ENCODE data around the gene CCL7.

The CCL7 gene

DNA sequence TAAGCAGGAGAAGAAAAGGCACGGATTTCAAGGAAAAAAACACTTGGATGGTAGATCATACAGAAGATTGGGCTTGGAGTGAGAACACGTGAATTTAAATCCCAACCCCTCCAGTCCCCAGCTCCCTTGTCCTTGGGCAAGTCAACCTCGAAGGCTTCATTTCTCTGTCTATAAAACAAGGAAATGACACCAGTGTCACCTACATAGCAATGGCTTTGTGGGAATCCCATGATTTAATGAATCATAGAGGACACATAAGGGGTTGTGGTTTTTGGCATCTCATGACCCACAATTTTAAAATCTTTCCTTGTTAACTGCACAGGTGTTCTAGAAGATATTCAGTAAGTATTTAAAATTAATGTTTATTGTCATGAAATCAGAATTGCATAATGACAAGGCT is 23.1 kb upstream of the CCL7 start:
- DNase-seq (ENCODE audit: low read depth in 2 of 2), result no peak

DNA sequence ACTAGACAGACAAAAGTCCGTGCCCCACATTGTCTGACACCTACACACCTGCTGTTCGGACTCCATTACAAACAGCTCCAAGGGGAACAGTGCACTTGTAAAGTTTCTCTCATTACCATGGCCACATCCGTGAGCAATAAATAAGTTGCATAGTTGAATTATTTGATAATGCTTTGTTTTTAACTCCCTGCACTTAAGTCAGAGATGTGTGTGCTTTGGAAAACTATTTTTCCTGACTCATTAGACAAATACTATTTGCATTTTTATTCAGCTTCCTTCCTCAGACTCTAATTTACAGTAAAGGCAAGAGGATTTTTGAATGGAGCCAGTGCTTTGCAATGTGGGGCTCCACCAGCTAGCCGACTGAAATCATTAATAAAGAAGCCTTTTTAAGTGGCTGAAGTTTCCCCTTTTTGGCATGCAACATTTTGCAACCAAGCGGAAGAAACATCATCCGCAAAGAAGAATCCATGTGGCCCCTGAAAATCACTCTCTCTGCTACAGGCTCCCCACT is 21.5 kb upstream of the CCL7 start:
- no peak for DNase-seq (ENCODE audit: low read depth in 2 of 2)

GRCh38 chr17:34249061-34249460 is 21.0 kb upstream of the CCL7 start:
- no peak for DNase-seq (ENCODE audit: low read depth in 2 of 2)

- no peak for DNase-seq (ENCODE audit: low read depth in 2 of 2)
These were observed 20.5 kb upstream of the CCL7 start for GRCh38 chr17:34249478-34249877.

DNA sequence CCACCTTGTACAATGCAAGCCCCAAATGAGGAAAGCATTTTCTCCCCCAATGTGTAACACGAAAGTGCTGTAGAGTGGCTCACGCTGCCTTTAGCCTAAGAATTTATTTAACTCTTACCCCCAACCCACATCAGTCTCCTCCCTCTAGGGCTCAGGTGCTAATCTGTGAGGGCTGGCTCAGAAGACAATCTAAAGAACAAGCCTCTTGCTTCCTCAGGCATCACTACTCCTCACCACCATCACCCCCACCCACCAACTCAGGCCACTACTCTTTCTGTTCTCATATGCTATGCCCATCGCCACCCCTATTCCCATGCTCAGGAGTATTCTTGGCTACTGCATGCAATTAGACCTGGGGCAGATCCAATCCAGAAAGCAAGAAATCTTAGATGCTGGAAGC is 18.8 kb upstream of the CCL7 start:
- no peak for DNase-seq (ENCODE audit: low read depth in 2 of 2)

- DNase-seq (ENCODE audit: low read depth in 2 of 2), result no peak
These were observed 18.0 kb upstream of the CCL7 start for GRCh38 chr17:34252095-34252443.

GRCh38 chr17:34252444-34253138 is 17.4 kb upstream of the CCL7 start:
- no peak for DNase-seq (ENCODE audit: low read depth in 2 of 2)

DNA sequence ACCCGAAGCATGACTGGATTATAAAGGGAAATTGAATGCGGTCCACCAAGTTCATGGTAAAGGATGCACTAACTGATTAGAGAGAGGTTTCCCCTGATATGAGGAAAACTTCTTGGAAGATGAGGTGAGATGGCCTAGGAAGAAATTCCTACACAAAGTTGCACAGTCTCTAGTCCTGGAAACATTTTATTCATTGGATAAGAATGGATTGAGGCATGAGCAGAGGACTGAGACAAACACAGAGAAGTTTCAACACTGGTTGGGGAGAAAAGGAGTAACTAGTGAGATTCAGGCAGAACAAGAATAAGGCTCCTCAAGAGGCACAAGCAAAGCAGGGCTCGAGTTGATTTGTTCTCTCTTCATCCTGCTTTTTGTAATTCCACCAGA is 16.9 kb upstream of the CCL7 start:
- DNase-seq (ENCODE audit: low read depth in 2 of 2), result no peak

DNA sequence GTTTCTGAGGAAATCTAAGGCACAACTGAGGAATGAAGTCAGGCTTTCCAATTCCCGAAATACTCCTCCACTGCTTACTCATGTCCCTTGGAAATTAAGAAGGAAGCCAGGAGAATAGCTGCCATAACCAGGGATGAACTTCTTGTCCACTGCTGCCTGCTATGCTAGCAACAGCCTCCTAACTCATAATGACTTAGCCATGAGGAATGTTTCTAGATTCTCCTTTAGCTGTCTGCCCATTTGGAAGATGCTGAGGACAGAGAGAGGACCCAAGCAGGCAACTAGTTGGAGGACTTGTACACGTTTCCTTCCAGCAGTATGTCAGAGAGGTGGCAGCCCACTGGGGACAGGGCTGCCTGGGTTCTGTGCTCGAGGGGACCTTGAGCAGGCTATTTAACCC is 15.9 kb upstream of the CCL7 start:
- no peak for DNase-seq (ENCODE audit: low read depth in 2 of 2)

- DNase-seq (ENCODE audit: low read depth in 2 of 2), result no peak
These were observed 15.2 kb upstream of the CCL7 start, which contains the start of gene CCL2 for GRCh38 chr17:34254651-34255380. Gene CCL2 (plus strand): TSS chr17:34255285. CDS start chr17:34255350, 65 bp downstream.

- DNase-seq (ENCODE audit: low read depth in 2 of 2), result no peak
These were observed 14.7 kb upstream of the CCL7 start for GRCh38 chr17:34255381-34255732.

- no peak for DNase-seq (ENCODE audit: low read depth in 2 of 2)
These were observed 14.2 kb upstream of the CCL7 start for GRCh38 chr17:34255841-34256240.

- DNase-seq (ENCODE audit: low read depth in 2 of 2), result no peak
These were observed 12.6 kb upstream of the CCL7 start for GRCh38 chr17:34257299-34257985.

DNA sequence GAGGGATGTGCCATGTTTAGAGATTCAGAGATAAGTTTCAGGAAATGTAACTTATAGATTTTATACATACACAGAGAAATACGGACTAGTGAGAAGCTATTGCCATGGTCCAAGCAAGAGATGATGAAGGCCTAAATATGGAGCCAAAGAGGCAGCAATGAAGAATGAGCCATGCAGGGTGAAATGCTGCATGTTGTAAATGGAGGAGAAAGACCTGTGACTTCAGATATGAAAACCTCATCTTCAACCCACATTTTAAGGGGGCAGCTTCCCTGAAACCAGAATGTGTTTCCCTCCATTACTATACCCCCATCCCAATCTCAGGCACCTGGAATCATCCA is 12.1 kb upstream of the CCL7 start:
- no peak for DNase-seq (ENCODE audit: low read depth in 2 of 2)

DNA sequence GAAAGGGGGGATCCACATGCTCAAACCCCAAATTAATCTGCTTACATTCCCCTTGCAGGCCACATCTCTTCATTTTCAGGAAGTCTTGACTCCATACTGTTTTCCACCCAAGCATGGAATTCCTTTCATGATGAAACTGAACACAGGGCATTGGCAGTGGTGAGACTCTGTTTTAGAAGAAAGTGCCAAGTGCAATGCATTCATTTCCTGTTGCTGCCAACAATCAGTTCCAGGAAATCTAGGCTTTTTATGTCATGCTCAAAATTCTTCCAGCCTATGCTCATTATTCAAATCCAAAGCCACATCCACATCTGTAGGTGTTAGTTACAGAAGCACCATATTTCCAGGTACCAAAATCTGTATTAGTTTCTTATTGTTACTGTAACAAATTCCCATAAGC is 10.9 kb upstream of the CCL7 start:
- DNase-seq (ENCODE audit: low read depth in 2 of 2), result no peak

DNA sequence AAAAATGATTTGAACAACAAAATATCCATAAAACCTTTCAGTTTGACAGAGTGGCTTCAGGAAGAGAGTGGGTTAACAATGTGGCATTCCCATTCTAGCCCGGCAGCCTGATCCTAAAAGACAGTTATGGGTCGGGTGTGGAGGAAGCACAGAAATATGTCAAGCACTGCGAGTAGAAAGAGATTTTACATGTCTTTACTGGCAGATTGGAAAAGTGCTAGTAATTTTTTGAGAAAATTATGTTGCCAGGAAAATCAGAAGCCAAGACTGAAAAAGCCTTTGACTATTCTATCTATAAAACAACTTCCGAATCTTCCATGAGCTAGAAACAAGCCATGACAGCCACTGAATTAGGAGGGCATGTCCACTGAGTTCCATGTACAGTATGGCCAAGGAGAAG is 9.2 kb upstream of the CCL7 start:
- DNase-seq (ENCODE audit: low read depth in 2 of 2), result no peak

DNA sequence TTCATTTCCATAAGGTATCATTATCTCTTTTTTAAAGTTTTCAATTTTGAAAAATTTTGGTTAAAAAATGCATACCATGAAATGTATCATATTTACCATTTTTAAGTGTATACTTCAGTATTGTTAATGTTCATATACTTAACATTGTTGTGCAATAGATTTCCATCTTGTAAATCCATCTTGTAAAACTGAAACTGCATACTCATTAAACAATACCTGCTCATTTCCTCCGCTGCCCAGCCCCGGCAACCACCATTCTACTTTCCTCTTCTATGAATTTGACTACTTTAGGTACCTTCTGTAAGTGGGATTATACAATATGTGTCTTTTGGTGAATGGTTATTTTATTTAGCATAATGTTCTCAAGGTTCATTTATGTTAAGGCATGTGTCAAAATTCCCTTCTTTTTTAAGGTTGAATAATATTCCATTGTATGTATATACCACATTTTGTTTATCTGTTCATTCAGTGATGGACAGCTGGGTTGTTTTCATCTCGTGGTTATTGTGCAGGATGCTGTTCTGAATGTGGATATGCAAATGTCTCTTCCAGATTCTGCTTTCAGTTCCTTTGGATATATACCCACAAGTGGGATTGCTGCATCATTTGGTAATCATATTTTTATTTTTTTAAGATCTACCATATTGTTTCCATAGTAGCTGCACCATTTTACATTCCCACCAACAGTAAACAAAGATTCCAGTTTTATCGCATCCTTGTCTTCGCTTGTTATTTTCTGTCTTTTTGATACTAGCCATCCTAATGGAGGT is 8.3 kb upstream of the CCL7 start:
- no peak for DNase-seq (ENCODE audit: low read depth in 2 of 2)

DNA sequence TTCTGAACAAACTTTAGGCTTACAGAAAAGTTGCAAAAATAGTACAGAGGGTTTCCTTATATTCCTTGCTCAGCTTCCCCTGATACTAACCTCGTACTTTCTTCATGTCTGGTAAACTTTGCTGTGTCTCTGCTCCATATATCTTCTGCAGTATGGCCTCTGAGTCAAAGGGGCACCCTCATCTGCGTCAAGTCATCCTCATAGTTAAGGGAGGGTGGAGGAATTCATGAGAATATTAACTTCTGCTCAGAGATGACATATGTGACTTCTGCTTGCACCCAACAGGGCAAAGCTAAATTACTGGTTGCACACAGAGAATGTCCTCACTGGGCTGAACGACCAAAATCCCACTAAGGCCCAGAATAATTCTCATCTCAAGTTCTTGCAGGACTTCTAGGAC is 4.3 kb upstream of the CCL7 start:
- DNase-seq (ENCODE audit: low read depth in 2 of 2), result no peak

DNA sequence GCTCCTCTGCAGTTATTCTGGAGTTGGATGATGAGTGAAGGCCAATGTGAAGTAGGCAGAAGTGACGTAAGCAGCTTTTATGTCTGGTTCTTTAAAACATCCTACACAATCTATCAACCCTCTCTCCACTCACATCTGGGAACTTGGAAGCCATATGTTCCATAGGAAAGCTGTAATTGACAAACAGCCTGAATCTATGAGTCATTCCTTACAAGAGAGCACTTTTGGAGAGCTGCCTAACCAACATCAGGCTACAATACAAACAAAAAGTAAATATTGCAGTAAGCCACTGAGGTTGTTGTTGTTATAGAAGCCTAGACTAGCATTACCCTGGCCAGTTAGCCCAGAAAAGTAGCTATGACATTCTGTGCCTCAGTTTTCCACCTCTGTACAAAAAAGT is 5.9 kb downstream of the CCL7 start:
- DNase-seq (ENCODE audit: low read depth in 2 of 2), result no peak

GRCh38 chr17:34276826-34277225 is 6.8 kb downstream of the CCL7 start:
- DNase-seq (ENCODE audit: low read depth in 2 of 2), result no peak

- no peak for DNase-seq (ENCODE audit: low read depth in 2 of 2)
These were observed 13.6 kb downstream of the CCL7 start for GRCh38 chr17:34283571-34283970.

GRCh38 chr17:34285286-34285792 is 15.3 kb downstream of the CCL7 start, which contains the start of gene CCL11:
Gene CCL11 (plus strand): TSS chr17:34285742. CDS start chr17:34285809, 67 bp downstream.
- DNase-seq (ENCODE audit: low read depth in 2 of 2), result no peak

Measured in stimulated activated CD8-positive, alpha-beta memory T cell treated with anti-CD3 and anti-CD28 coated beads, Interleukin-7, amount 100 ng/mL, for 1 hour (primary cell).